SK-N-MC (cell line): ENCODE data around the gene GTF3C1.

Source experiments
- EZH2 ChIP-seq: fragments of 200-600 bp; sonication (generic); IDR thresholded peaks from one replicate; pipeline ENCODE4 v1.6.1; 2017; ENCODE audit warnings: antibody characterized with exemption
- FOXP2 ChIP-seq: optimal IDR thresholded peaks from 2 replicates; pipeline ENCODE3; 2011; ENCODE audit warnings: mild to moderate bottlenecking, moderate library complexity; ENCODE audit not compliant: insufficient read depth; ENCODE audit errors: extremely low read length, control extremely low read depth
- POLR2AphosphoS5 ChIP-seq: IDR thresholded peaks from 2 replicates; pipeline ENCODE4 v1.6.1; 2012; ENCODE audit warnings: mild to moderate bottlenecking, low read depth, low read length, borderline replicate concordance

DNA sequence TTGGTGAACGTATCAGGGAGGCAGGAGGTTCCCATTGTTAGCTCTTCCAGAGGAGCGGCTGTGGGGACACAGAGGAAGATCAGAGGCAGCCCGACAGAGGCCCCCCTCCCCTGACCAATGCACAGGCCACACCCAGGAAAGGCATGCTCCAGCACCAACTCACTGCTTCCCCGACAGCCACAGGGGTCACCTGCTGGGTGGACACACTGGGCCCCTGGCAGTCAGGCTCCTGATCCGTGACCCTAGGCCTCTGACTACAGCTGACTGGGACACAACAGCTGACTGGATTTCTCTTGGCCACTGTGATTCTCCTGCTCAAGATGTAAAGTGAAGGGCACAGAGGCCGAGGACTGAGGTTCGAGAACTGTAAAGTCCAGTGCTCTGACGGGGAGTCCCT lies 84.2 kb downstream of the GTF3C1 start:
- no peak for TF ChIP-seq POLR2AphosphoS5
- TF ChIP-seq EZH2: no peak
- no peak for TF ChIP-seq FOXP2
